ENCODE data around the gene ATG7. TPM values are rescaled to one million over a fixed set of nuclear protein-coding genes. Genes with fewer than 3 reads are reported as not detected.

ATG7 gene
- total RNA-seq, 1 donor = 97.9 TPM

- TF ChIP-seq, protein P1, sequence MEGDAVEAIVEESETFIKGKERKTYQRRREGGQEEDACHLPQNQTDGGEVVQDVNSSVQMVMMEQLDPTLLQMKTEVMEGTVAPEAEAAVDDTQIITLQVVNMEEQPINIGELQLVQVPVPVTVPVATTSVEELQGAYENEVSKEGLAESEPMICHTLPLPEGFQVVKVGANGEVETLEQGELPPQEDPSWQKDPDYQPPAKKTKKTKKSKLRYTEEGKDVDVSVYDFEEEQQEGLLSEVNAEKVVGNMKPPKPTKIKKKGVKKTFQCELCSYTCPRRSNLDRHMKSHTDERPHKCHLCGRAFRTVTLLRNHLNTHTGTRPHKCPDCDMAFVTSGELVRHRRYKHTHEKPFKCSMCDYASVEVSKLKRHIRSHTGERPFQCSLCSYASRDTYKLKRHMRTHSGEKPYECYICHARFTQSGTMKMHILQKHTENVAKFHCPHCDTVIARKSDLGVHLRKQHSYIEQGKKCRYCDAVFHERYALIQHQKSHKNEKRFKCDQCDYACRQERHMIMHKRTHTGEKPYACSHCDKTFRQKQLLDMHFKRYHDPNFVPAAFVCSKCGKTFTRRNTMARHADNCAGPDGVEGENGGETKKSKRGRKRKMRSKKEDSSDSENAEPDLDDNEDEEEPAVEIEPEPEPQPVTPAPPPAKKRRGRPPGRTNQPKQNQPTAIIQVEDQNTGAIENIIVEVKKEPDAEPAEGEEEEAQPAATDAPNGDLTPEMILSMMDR (IDR thresholded peaks at IDR 0.05; ENCODE audit: insufficient read depth, low read length) = no peak
- DNase-seq (ENCODE audit: low read depth) = peak; percentile 34
- H3K4me3 ChIP-seq (ENCODE audit: low read depth, low read length) = no peak overlapping the region
These were observed 113.1 kb downstream of the ATG7 start for GRCh38 chr3:11385326-11385725.

GRCh38 chr3:11385891-11386290 lies 113.7 kb downstream of the ATG7 start:
- TF ChIP-seq, protein P1 (IDR thresholded peaks at IDR 0.05; ENCODE audit: insufficient read depth, low read length) = no peak
- H3K4me3 ChIP-seq (ENCODE audit: low read depth, low read length) = no peak overlapping the region
- DNase-seq (ENCODE audit: low read depth) = peak; percentile 83

GRCh38 chr3:11386465-11387113 lies 114.4 kb downstream of the ATG7 start:
- TF ChIP-seq, protein P1 (IDR thresholded peaks at IDR 0.05; ENCODE audit: insufficient read depth, low read length) = no peak
- H3K4me3 ChIP-seq (ENCODE audit: low read depth, low read length) = no peak overlapping the region
- DNase-seq (ENCODE audit: low read depth) = peak; percentile 77

- TF ChIP-seq, protein P1 (IDR thresholded peaks at IDR 0.05; ENCODE audit: insufficient read depth, low read length) = no peak
- no peak overlapping the region for H3K4me3 ChIP-seq (ENCODE audit: low read depth, low read length)
- DNase-seq (ENCODE audit: low read depth) = peak; percentile 72
These were observed 117.4 kb downstream of the ATG7 start for GRCh38 chr3:11389386-11390268.

GRCh38 chr3:11390411-11391131 lies 118.4 kb downstream of the ATG7 start:
- TF ChIP-seq, protein P1 (IDR thresholded peaks at IDR 0.05; ENCODE audit: insufficient read depth, low read length) = no peak
- no peak overlapping the region for H3K4me3 ChIP-seq (ENCODE audit: low read depth, low read length)
- peak; percentile 37 for DNase-seq (ENCODE audit: low read depth)

DNA sequence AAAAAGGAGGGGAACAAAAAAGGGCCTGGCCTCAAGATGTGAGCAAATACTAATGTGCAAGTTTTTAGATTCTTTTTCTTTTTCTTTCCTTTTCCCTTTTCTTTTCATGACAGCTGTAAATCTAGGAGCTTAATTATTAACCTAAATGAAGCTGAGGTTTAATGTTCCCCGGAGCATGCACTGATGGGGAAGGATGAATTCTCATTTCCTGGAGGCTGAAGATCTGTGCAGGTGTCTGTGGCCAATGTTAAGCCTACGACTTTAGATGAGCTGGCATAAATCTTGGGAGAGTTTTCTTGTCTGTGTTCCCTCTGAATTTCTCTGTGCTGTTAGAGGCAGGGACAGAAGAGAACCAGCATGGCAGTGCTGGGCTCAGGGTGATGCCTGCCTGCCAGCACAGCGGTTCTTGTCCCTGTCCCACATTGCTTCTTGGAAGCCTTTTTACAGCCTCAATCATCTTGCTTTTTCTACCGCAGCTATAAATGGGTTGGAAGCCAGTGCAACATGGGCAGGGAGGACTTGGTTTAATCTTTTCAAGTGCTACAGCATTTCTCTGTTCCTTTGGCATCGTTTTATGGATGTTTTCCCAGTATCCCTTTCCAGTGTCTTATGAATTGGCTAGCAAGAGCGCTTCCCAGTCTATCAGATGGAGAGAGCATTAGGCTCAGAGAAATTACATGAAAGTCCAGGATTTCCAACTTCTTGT lies 119.1 kb downstream of the ATG7 start:
- H3K4me3 ChIP-seq (ENCODE audit: low read depth, low read length) = no peak overlapping the region
- peak; percentile 66 for DNase-seq (ENCODE audit: low read depth)
- TF ChIP-seq, protein P1 (IDR thresholded peaks at IDR 0.05; ENCODE audit: insufficient read depth, low read length) = no peak
